ENCODE data around the gene ADAM22. TPM values are rescaled to one million over a fixed set of nuclear protein-coding genes. Genes with fewer than 3 reads are reported as not detected.

The ADAM22 gene
- total and polyA plus RNA-seq, 2 of the 4 experiments (the other 2 are of a cell fraction), result 0.03 to 0.18 TPM

- Histone ChIP-seq H3K9ac (ENCODE audit: low read depth, low read length) (no peak overlapping the region), H3K4me2 (ENCODE audit: low read depth, low read length) (no peak overlapping the region), H2AFZ (replicated peaks; ENCODE audit: low read length, poor library complexity) (no peak overlapping the region), H3K36me3 (ENCODE audit: control insufficient read depth, insufficient read depth, low read length) (no peaks in the 10 kb centered on the region), H2BK20ac (ENCODE audit: low read depth, low read length) (no peak overlapping the region), H3K14ac (replicated peaks; ENCODE audit: low read depth, low read length) (no peak overlapping the region), H2AK5ac (ENCODE audit: low read depth, low read length) (no peak overlapping the region), H2AK9ac (replicated peaks; ENCODE audit: low read depth, low read length, poor library complexity) (no peak overlapping the region), H3K27ac (ENCODE audit: insufficient read depth, low read length) (no peak overlapping the region), H3K23ac (ENCODE audit: low read depth, low read length) (no peak overlapping the region), H3K56ac (ENCODE audit: extremely low read depth, insufficient read depth, low read length) (no peak overlapping the region), H4K91ac (ENCODE audit: insufficient read depth, low read depth, low read length) (no peak overlapping the region), H3K4ac (ENCODE audit: low read depth, low read length) (no peak overlapping the region), H3K4me3 (ENCODE audit: insufficient read depth, low read depth, low read length) (no peak overlapping the region), H3K27me3 (ENCODE audit: control insufficient read depth, insufficient read depth, low read length) (no peaks in the 10 kb centered on the region), H3K79me1 (ENCODE audit: low read depth in 1 of 2, low read length in 2 of 2) (no peaks in the 10 kb centered on the region), H3K9me1 (ENCODE audit: insufficient read depth, low read length) (no peaks in the 10 kb centered on the region), H4K20me1 (ENCODE audit: insufficient read depth, low read length) (no peaks in the 10 kb centered on the region), H2BK15ac (ENCODE audit: low read depth, low read length) (no peak overlapping the region), H4K5ac (ENCODE audit: low read depth, low read length) (no peak overlapping the region), H3K4me1 (ENCODE audit: control insufficient read depth, insufficient read depth, low read length) (no peaks in the 10 kb centered on the region), H4K8ac (ENCODE audit: low read depth in 2 of 2, low read length in 2 of 2) (no peak overlapping the region), H2BK5ac (ENCODE audit: low read depth, low read length, poor library complexity, severe bottlenecking) (no peak overlapping the region), H2BK120ac (ENCODE audit: low read depth, low read length) (no peak overlapping the region), H3K9me3 (ENCODE audit: control insufficient read depth, insufficient read depth, low read length) (no peaks in the 10 kb centered on the region), H3K18ac (ENCODE audit: low read depth, low read length) (no peak overlapping the region)
- ChIA-PET CTCF (no interaction called here), POLR2A (ENCODE audit: unreplicated experiment) (no interaction called here)
- no peak for DNase-seq
- TF ChIP-seq CTCF (conservative IDR thresholded peaks at IDR 0.05; ENCODE audit: low read depth, low read length), result no peak
- TF ChIP-seq MXI1 (IDR thresholded peaks at IDR 0.05; ENCODE audit: borderline replicate concordance, low read depth, low read length), result no peak
- no peak for TF ChIP-seq RAD21 (IDR thresholded peaks at IDR 0.05; ENCODE audit: low read length)
- TF ChIP-seq BHLHE40 (IDR thresholded peaks at IDR 0.05; ENCODE audit: low read depth, low read length), result no peak
- no peak for TF ChIP-seq RFX5 (IDR thresholded peaks at IDR 0.05; ENCODE audit: low read depth, low read length)
- TF ChIP-seq NFE2L2 (IDR thresholded peaks at IDR 0.05; ENCODE audit: low read depth, low read length), result no peak
- TF ChIP-seq, protein P1, sequence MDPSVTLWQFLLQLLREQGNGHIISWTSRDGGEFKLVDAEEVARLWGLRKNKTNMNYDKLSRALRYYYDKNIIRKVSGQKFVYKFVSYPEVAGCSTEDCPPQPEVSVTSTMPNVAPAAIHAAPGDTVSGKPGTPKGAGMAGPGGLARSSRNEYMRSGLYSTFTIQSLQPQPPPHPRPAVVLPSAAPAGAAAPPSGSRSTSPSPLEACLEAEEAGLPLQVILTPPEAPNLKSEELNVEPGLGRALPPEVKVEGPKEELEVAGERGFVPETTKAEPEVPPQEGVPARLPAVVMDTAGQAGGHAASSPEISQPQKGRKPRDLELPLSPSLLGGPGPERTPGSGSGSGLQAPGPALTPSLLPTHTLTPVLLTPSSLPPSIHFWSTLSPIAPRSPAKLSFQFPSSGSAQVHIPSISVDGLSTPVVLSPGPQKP (IDR thresholded peaks at IDR 0.05; ENCODE audit: borderline replicate concordance, low read depth, low read length), result no peak
- TF ChIP-seq CEBPB (IDR thresholded peaks at IDR 0.05; ENCODE audit: low read depth, low read length), result no peak
- no peak for TF ChIP-seq RCOR1 (IDR thresholded peaks at IDR 0.05; ENCODE audit: insufficient replicate concordance, low read length)
- TF ChIP-seq CHD1 (IDR thresholded peaks at IDR 0.05; ENCODE audit: low read depth, low read length), result no peak
- no peak for TF ChIP-seq MAFK (IDR thresholded peaks at IDR 0.05; ENCODE audit: low read depth, low read length)
- no peak for TF ChIP-seq FOS (IDR thresholded peaks at IDR 0.05; ENCODE audit: low read depth, low read length)
- TF ChIP-seq USF2 (IDR thresholded peaks at IDR 0.05; ENCODE audit: low read depth, low read length), result no peak
- TF ChIP-seq MAZ (IDR thresholded peaks at IDR 0.05; ENCODE audit: borderline replicate concordance, low read depth, low read length), result no peak
- no peak for TF ChIP-seq SMC3 (IDR thresholded peaks at IDR 0.05; ENCODE audit: low read depth, low read length)
- TF ChIP-seq POLR2A (IDR thresholded peaks at IDR 0.05; ENCODE audit: low read depth, low read length), result no peak
- BruUV-seq (replicated peaks), result no TSS peak
- intact Hi-C loops (cut with micrococcal nuclease), result no loop called here
- in situ Hi-C loops (cut with MboI; ENCODE audit: low sequenced_read_pairs), result no loop called here
- no peak for ATAC-seq (ENCODE audit: low read depth)
- dilution Hi-C loops (cut with HindIII; ENCODE audit: low sequenced_read_pairs, unreplicated experiment), result no loop called here
Measured at GRCh38 chr7:88005191-88005590, 71.1 kb downstream of the ADAM22 start.

All from IMR-90 (cell line).